Daoy (cell line): ENCODE measurements around the gene CLEC5A. TPM values are rescaled to one million over a fixed set of nuclear protein-coding genes. Genes with fewer than 3 reads are reported as not detected.
"Not testable (repeated sequence)": the region's sequence is repeated elsewhere in the genome, so short reads cannot be mapped to it uniquely, and the experiment has no call there.

ENCODE experiments used
- DNase-seq: peaks from one replicate; pipeline ENCODE4 v3.0.0-alpha.2; 2015; ENCODE audit warnings: low read depth
- total RNA-seq: library from RNA; depleted of rRNA; stranded (reverse); fragments of >200 nt; shearing (Covaris generic); gene quantifications from 2 replicates; pipeline ENCODE4 v1.2.3, GENCODE V29; 2014; rRNA removed

The CLEC5A gene
- not detected in 2 replicates for total RNA-seq

GRCh38 chr7:141946796-141947195 lies at the start of gene CLEC5A:
TSS of gene CLEC5A (minus strand) at chr7:141946974. CDS start at chr7:141946292, 682 bp downstream.
- DNase-seq, result no peak

- DNase-seq, result no peak
Observed at GRCh38 chr7:141993354-141993753, 46.6 kb upstream of the CLEC5A start.

DNA sequence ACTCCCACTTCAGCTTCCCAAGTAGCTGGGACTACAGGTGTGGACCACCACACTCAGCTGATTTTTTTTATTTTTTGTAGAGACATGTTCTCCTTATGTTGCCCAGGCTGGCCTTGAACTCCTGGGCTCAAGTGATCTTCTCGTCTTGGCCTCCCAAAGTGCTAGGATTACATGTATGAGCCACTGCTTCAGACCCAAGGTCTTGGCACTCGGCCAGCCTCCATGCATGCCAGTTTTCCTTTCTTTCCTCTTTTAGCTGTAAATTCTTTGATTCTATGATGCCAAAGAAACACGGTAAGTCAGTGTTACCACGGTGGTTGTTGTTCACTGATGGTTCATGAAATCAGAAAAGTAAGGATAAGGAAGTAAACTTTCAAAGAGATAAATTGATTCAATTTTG lies 45.9 kb upstream of the CLEC5A start:
- peak; percentile 13 for DNase-seq

- no peak for DNase-seq
Observed at GRCh38 chr7:141992156-141992555, 45.4 kb upstream of the CLEC5A start.

GRCh38 chr7:141991140-141991539 lies 44.4 kb upstream of the CLEC5A start:
- no peak for DNase-seq

DNA sequence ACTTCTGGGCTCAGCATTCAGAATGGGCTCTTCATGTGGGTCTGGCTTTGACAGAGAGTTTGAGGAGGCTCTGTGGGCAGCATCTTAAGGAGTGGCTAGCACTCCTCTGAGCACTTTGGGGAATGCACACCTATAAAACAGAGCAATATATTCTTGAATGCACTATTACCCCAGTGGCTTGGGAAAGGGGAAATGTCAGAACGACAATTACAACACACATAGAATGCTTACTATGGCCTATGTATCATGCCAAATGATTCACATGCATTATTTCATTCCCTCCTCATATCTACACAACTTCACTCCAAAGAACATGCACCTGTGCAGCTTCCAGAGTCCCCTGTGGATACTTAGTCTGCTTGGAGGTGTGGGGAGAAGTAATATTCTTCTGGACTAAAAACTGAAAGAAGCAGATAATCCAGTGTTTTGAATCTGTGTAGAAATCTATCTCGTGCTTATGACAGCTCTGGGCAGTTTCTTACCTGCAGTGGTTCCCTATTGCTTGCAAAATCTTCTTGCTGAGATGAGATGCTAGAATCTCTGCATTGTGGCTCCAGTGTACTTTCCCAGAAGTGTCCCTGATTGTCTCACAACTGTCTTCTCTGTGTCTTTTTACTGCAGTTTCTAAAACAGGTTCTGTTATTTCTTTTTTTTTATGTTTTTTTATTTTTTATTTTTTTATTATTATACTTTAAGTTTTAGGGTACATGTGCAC lies 43.4 kb upstream of the CLEC5A start:
- DNase-seq, result no peak

DNA sequence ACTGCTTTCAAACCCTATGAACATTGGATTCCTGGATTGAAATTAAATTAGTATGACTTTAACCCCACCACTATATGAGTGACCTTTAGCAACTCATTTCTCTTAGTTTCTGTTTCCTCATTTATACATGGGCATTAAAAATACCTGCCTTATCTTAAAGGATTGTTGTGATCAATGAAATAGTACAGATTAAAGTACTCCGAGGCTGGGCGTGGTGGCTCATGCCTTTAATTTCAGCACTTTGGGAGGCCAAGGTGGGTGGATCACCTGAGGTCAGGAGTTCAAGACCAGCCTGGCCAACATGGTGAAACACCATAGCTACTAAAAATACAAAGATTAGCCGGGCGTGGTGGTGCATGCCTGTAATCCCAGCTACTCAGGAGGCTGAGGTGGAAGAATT lies 41.0 kb upstream of the CLEC5A start:
- not testable (repeated sequence) for DNase-seq

DNA sequence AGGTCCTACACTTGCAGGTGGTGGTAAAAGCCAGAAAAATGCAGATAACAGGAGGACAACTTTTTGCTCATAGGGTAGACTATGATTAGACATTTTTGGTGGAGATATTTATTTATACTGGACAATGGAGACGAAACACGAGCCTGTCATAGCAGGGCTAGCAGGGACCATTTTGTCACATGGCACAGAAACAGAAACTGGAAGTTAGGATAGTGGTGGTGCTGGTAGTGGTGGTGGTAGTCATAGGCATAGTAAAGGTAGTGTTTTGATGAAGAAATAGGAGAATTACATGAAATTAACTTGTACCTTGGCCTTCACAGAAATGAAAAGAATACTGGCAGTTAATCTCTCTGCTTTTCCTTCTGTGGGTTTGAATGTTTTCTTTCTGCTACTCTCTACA lies 40.1 kb upstream of the CLEC5A start:
- no peak for DNase-seq

GRCh38 chr7:141985926-141986325 lies 39.2 kb upstream of the CLEC5A start:
- DNase-seq, result not testable (repeated sequence)

- DNase-seq, result no peak
Observed at GRCh38 chr7:141979568-141979967, 32.8 kb upstream of the CLEC5A start.

DNA sequence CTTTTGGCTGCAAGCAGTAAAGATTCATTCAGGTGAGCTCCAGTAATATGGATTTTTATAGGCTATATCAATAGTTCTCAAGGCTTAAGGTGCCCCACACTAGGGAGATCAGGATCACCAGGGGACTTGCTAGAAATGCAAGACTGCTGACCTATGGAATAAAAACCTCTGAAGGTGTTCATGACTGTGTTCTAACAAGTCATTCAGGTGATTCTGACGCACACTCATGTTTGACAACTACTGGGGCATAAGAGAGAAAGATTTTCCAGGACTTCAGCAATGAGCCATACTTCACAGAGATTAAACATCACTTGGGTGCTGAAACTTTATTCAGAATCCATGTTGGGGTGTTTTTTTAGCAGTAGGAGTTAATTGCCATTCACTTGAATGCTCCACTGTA lies 31.6 kb upstream of the CLEC5A start:
- no peak for DNase-seq

DNA sequence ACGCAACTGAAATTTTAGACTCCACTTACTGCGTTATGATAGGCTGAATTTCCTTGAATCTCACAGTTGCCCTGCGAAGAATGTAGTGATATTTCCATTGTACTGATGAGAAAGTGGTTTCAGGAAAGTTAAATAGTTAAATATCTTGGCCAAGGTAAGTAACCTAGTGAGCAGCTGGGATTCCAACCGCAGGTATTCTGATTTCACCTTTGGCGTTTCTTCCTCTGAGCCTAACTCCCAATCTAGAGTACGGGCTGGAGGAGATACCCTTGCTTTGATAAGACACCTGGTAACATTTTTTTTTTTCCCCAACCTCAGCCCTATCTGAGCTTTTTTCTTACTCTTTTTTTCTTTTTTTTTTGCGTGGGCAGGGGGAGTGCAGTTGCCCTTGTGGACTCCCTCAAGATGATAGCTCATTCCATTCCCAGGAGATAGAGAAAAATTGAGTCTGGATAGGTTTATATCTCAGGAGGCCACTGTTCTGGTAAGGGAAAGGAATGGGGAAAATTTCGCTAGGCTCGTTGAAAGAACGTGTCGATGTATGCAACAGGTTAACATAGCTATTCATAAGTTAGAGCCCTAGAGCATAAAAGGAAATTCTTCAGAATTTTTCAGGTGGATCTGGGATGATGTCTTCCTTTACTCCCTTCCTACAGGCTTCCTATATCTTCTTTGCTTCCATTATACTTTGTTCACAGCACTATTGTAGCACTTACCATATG lies 29.9 kb upstream of the CLEC5A start:
- DNase-seq, result no peak

GRCh38 chr7:141975806-141976523 lies 29.2 kb upstream of the CLEC5A start:
- peak; percentile 81 for DNase-seq

- DNase-seq, result no peak
Observed at GRCh38 chr7:141974831-141975230, 28.1 kb upstream of the CLEC5A start.

DNA sequence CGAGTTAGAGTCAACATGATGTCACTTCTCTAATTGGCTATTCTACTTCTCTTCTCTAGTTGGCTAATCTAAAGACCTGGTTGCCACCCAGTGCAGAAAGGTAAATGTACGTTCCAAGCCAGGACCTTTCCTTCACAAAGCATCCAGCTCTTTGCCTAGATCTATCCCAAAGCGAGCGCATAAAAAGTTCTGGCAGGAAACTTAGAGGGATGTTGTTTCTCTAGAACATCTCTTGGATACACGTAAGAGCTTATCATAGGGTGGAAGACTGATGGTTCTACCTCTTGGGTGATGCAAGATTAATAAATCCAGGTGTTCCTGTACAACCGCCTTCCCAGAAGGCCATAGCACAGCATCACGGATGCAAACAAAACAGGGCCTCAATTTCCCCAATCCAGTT lies 26.9 kb upstream of the CLEC5A start, which contains the start of gene TAS2R38:
Gene TAS2R38 (minus strand): TSS at position 101 of the 400 bp plus-strand sequence. CDS start 84 bp downstream, at position 17.
- no peak for DNase-seq

DNA sequence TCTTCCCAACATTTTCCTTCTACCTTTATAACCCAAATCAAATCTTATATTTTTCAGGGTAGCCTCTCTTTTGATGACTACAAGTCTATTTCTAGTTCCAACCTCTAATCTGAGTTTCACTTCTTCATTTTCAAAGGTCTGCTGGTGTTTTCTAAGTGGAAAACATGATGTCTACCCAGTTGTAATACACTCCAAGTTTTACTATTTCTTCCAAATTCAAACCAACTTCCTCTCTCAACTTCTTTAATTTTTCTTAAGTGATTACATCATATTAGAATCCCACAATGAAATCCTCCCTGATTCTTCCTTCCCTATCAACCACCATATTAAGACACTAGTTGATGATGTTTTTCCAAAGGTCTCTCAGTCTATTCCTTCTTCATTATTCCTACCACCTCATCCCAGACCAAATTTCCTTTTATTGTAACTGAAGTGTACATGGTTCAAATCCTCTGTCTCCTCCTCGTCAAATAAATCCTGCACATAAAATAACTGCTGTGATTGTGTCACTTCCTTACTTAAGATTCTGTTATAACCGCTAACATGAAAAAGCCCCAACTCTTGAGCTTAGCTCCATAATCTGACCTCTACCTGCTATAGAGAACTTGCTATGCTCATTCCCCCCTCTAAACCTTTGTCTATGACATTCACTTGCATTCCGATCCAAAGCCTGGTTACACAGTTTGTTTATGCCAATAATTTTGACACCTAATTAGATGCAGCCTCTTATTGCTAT lies 14.1 kb upstream of the CLEC5A start:
- DNase-seq, result no peak

DNA sequence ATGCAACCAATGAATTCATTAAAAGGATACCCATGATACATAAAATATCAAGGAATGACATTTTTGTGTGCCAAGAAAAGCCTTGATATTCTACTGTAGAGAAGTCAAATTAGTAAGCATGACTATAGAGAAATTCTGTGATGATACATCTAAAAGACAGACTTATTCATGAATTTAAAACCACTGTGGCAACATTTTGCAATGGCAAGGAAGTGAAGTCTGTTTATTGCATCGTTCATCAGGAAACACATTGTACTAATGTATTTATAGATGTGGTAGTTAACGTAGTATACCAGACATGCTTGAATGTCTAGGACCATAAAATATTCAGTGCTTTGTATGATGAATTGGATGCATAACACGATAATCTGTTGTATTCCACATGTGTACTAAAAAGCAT lies 9.3 kb upstream of the CLEC5A start:
- no peak for DNase-seq

DNA sequence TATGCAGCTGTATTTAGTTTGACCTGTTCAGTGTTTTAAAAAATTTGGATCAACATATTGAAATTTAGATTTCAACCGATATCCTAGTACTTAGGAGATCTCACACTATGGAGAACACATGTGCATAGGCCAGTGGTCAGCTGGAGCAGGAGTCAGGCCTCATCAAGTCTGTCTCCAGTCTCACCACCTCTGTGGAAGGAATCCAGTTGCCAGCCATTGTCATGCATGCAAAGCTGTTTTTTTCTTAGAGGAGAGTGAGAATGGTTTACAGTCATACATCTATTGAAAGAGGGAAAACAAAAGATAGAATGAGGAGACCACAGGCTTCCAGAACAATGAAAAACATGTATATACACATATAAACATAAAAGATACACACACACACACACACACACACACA lies 7.6 kb upstream of the CLEC5A start:
- no peak for DNase-seq

- DNase-seq, result no peak
Observed at GRCh38 chr7:141952461-141952860, 5.7 kb upstream of the CLEC5A start.

DNA sequence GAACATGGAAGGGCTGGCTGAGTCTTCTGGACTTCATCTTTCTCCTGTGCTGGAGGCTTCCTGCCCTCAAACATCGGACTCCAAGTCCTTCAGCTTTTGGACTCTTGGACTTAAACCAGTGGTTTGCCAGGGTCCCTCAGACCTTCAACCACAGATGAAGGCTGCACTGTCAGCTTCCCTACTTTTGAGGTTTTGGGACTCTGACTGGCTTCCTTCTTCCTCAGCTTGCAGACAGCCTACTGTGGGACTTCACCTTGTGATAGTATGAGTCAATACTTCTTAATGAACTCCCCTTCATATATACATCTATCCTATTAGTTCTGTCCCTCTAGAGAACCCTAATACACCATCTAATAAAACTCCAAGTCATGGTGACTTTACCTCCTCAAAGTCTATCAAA lies 4.0 kb upstream of the CLEC5A start:
- DNase-seq, result no peak

GRCh38 chr7:141949911-141950310 lies 3.1 kb upstream of the CLEC5A start:
- no peak for DNase-seq

DNA sequence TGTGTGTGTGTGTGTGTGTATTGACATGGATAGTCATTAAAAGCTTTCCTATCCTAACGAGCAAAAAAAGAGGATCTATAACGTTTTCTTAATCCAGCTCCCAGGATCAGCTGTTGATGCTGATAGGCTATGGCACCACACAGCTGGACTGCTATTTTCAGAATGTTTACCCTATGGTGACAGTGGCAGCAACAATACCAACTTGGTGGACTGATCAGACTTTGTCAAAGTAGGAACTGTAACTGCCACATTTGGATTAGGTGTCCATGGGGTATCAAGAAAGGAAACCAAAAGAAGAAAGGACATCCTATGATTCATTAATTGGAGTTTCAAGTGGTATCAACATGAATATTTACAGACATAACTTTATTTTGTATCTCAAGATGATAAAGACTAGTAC lies 2.7 kb upstream of the CLEC5A start:
- no peak for DNase-seq
